ENCODE results near the gene COPG1.

Gene COPG1, protein sequence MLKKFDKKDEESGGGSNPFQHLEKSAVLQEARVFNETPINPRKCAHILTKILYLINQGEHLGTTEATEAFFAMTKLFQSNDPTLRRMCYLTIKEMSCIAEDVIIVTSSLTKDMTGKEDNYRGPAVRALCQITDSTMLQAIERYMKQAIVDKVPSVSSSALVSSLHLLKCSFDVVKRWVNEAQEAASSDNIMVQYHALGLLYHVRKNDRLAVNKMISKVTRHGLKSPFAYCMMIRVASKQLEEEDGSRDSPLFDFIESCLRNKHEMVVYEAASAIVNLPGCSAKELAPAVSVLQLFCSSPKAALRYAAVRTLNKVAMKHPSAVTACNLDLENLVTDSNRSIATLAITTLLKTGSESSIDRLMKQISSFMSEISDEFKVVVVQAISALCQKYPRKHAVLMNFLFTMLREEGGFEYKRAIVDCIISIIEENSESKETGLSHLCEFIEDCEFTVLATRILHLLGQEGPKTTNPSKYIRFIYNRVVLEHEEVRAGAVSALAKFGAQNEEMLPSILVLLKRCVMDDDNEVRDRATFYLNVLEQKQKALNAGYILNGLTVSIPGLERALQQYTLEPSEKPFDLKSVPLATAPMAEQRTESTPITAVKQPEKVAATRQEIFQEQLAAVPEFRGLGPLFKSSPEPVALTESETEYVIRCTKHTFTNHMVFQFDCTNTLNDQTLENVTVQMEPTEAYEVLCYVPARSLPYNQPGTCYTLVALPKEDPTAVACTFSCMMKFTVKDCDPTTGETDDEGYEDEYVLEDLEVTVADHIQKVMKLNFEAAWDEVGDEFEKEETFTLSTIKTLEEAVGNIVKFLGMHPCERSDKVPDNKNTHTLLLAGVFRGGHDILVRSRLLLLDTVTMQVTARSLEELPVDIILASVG

DNA sequence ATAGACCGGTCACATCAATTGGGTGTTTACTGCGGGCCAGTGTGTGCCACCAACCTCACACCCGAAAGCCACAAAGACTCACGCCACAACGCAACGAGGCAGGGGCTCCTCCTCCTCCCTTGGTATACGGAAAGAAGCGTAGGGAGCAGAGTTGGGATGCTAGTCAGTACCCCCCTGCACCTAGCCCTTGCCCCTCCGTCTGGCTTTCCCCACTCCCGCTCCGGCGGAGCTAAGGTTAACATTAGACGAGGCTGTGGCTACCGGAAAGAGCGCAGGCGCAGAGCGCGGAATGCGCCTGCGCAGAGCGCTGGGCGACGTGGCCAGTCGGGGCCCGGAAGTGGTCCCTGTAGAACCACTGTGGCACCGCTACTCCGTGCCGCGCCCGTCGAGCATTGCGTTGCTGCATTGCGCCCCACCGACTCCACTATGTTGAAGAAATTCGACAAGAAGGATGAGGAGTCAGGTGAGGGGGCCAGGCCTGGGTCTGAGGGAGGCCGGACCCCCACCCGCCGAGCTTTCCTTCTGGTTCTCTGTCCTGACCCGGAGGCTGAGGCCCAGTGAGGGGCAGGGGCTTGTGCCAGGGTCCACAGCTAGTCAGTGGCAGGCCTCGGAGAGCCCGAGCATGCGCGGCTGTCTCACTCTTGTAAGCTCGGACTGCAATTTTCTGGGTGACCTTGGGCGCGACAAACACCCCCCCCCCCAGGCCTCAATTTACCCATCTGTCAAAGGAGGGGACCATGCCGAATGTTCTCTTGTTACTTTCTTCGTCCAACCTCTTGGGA, at the start of gene COPG1:
COPG1 (plus strand) TSS at position 323 of the 782 bp plus-strand sequence; CDS start at position 427, 104 bp downstream.
- Histone ChIP-seq H2AFZ (ENCODE audit: low read length) (peak within 1 kb of the TSS; percentile 77), H3K4me2 (ENCODE audit: low read depth, low read length, poor library complexity, severe bottlenecking) (peak within 1 kb of the TSS; percentile 97), H4K20me1 (ENCODE audit: insufficient read depth, low read length, poor library complexity, severe bottlenecking) (peaks cover 9% of the 10 kb centered on the region), H3K4me1 (ENCODE audit: insufficient read depth, low read length, poor library complexity, severe bottlenecking) (peaks cover 29% of the 10 kb centered on the region), H3K4me3 (ENCODE audit: low read length, poor library complexity, severe bottlenecking) (peak within 1 kb of the TSS; percentile 88), H3K79me2 (ENCODE audit: insufficient read depth, low read length) (peaks cover 40% of the 10 kb centered on the region), H3K9me3 (ENCODE audit: insufficient read depth, low read depth, low read length) (no peaks in the 10 kb centered on the region), H3K9ac (ENCODE audit: low read depth, low read length, poor library complexity, severe bottlenecking) (peak within 1 kb of the TSS; percentile 97), H3F3A (ENCODE audit: low read depth) (peaks cover 5% of the 10 kb centered on the region; the same call in 1 of the 2 replicates), H3K36me3 (ENCODE audit: insufficient read depth, low read length) (peaks cover 16% of the 10 kb centered on the region; the same call in 1 of the 2 replicates), H3K27me3 (ENCODE audit: insufficient read depth, low read length, poor library complexity, severe bottlenecking) (no peaks in the 10 kb centered on the region), H3K9me2 (replicated peaks; ENCODE audit: low read depth, low read length) (no peaks in the 10 kb centered on the region)
- no peak for TF ChIP-seq EZH2phosphoT487 (IDR thresholded peaks at IDR 0.05; ENCODE audit: borderline replicate concordance)
- TF ChIP-seq, protein P1, sequence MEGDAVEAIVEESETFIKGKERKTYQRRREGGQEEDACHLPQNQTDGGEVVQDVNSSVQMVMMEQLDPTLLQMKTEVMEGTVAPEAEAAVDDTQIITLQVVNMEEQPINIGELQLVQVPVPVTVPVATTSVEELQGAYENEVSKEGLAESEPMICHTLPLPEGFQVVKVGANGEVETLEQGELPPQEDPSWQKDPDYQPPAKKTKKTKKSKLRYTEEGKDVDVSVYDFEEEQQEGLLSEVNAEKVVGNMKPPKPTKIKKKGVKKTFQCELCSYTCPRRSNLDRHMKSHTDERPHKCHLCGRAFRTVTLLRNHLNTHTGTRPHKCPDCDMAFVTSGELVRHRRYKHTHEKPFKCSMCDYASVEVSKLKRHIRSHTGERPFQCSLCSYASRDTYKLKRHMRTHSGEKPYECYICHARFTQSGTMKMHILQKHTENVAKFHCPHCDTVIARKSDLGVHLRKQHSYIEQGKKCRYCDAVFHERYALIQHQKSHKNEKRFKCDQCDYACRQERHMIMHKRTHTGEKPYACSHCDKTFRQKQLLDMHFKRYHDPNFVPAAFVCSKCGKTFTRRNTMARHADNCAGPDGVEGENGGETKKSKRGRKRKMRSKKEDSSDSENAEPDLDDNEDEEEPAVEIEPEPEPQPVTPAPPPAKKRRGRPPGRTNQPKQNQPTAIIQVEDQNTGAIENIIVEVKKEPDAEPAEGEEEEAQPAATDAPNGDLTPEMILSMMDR (conservative IDR thresholded peaks at IDR 0.05; ENCODE audit: low read length) = no peak

DNA sequence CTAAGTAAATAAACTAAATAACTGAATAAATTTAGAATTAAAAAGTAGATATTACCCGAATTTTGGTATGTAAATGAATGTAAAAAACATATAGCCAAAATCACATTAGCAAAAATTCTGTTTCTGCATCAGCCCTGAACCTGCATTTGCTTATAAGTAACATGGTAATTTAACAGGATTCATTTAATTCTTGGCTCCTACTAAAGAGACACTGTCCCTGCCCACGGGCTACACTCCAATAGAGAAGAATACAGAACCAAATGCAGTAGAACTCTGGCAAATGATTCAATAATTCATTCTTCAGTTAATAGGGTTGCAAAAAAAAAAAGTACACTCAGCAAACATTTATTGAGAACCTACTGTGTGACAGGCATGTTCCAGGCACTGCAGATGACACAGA, 44.9 kb upstream of the COPG1 start:
- no peaks in the 10 kb centered on the region for H3K79me2 ChIP-seq (ENCODE audit: insufficient read depth, low read length)
- no peak overlapping the region for H2AFZ ChIP-seq (ENCODE audit: low read length)
- TF ChIP-seq, protein P1 (conservative IDR thresholded peaks at IDR 0.05; ENCODE audit: low read length) = no peak
- TF ChIP-seq EZH2phosphoT487 (IDR thresholded peaks at IDR 0.05; ENCODE audit: borderline replicate concordance) = no peak
- H3K9me2 ChIP-seq (replicated peaks; ENCODE audit: low read depth, low read length) = no peaks in the 10 kb centered on the region
- no peaks in the 10 kb centered on the region for H3K27me3 ChIP-seq (ENCODE audit: insufficient read depth, low read length, poor library complexity, severe bottlenecking)
- H3K36me3 ChIP-seq (ENCODE audit: insufficient read depth, low read length) = no peaks in the 10 kb centered on the region
- H3K4me2 ChIP-seq (ENCODE audit: low read depth, low read length, poor library complexity, severe bottlenecking) = no peak overlapping the region
- no peak overlapping the region for H3K9ac ChIP-seq (ENCODE audit: low read depth, low read length, poor library complexity, severe bottlenecking)
- no peaks in the 10 kb centered on the region for H3F3A ChIP-seq (ENCODE audit: low read depth)
- H4K20me1 ChIP-seq (ENCODE audit: insufficient read depth, low read length, poor library complexity, severe bottlenecking) = no peaks in the 10 kb centered on the region
- H3K4me1 ChIP-seq (ENCODE audit: insufficient read depth, low read length, poor library complexity, severe bottlenecking) = no peaks in the 10 kb centered on the region
- H3K4me3 ChIP-seq (ENCODE audit: low read length, poor library complexity, severe bottlenecking) = no peak overlapping the region
- H3K9me3 ChIP-seq (ENCODE audit: insufficient read depth, low read depth, low read length) = no peaks in the 10 kb centered on the region

DNA sequence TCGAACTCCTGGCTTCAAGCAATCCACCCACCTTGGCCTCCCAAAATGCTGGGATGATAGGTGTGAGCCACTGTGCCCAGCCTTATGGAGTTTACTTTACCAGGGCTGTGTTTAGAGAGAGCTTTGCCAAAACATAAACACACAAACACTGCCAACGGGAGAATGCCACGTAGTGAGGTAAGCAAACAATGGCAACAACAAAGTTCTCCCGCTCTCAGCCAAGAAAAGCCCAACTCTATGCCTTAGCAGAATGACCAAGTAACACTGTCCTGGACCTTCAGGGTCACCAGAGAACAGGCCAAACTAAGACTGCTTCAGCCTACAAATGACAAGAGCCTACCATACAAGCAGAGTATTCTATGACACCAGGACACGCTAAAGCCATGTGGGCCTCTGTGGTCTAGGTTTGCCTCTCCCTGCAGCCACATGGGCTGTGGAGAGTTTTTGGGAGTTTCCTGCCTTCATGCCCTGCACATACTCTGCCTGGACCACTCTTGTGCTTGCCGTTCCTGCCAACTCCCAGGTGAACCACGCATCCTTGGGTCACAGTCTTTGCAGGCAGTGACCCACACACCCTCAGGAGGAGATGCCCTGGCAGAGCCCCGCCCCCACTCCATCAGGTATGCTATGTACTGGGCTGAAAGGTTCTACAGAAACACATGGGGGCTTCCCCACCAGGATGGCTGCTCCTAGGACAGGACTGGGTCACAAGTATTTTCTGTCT, 44.1 kb upstream of the COPG1 start:
- H3F3A ChIP-seq (ENCODE audit: low read depth) = no peaks in the 10 kb centered on the region
- H3K36me3 ChIP-seq (ENCODE audit: insufficient read depth, low read length) = no peaks in the 10 kb centered on the region
- H3K9me2 ChIP-seq (replicated peaks; ENCODE audit: low read depth, low read length) = no peaks in the 10 kb centered on the region
- H3K4me1 ChIP-seq (ENCODE audit: insufficient read depth, low read length, poor library complexity, severe bottlenecking) = no peaks in the 10 kb centered on the region
- no peak overlapping the region for H3K9ac ChIP-seq (ENCODE audit: low read depth, low read length, poor library complexity, severe bottlenecking)
- H3K79me2 ChIP-seq (ENCODE audit: insufficient read depth, low read length) = no peaks in the 10 kb centered on the region
- TF ChIP-seq, protein P1 (conservative IDR thresholded peaks at IDR 0.05; ENCODE audit: low read length) = no peak
- no peak for TF ChIP-seq EZH2phosphoT487 (IDR thresholded peaks at IDR 0.05; ENCODE audit: borderline replicate concordance)
- H3K27me3 ChIP-seq (ENCODE audit: insufficient read depth, low read length, poor library complexity, severe bottlenecking) = no peaks in the 10 kb centered on the region
- no peaks in the 10 kb centered on the region for H4K20me1 ChIP-seq (ENCODE audit: insufficient read depth, low read length, poor library complexity, severe bottlenecking)
- no peak overlapping the region for H2AFZ ChIP-seq (ENCODE audit: low read length)
- H3K4me3 ChIP-seq (ENCODE audit: low read length, poor library complexity, severe bottlenecking) = no peak overlapping the region
- no peak overlapping the region for H3K4me2 ChIP-seq (ENCODE audit: low read depth, low read length, poor library complexity, severe bottlenecking)
- H3K9me3 ChIP-seq (ENCODE audit: insufficient read depth, low read depth, low read length) = no peaks in the 10 kb centered on the region
